ENCODE results near the gene LRRN3.

The LRRN3 gene

GRCh38 chr7:111080495-111081105 lies 10.3 kb upstream of the LRRN3 start:
- Histone ChIP-seq H3K36me3 (ENCODE audit: control insufficient read depth, insufficient read depth, low read length) (no peaks in the 10 kb centered on the region), H3K4ac (ENCODE audit: low read depth, low read length) (no peak overlapping the region), H3K79me1 (ENCODE audit: low read length) (no peaks in the 10 kb centered on the region), H4K5ac (ENCODE audit: low read length) (no peak overlapping the region), H3K27ac (ENCODE audit: low read depth, low read length) (no peak overlapping the region), H3K27me3 (ENCODE audit: insufficient read depth, low read length, poor library complexity) (no peaks in the 10 kb centered on the region), H3K18ac (ENCODE audit: low read length) (no peak overlapping the region), H3K79me2 (ENCODE audit: control insufficient read depth, insufficient read depth, low read length) (no peaks in the 10 kb centered on the region), H3K4me2 (ENCODE audit: low read length) (no peak overlapping the region), H3K9ac (ENCODE audit: low read length) (no peak overlapping the region), H4K8ac (ENCODE audit: low read depth, low read length) (no peak overlapping the region), H3K4me3 (ENCODE audit: low read length) (no peak overlapping the region), H2AK5ac (ENCODE audit: low read length) (no peak overlapping the region), H3K23ac (ENCODE audit: low read length) (no peak overlapping the region), H2BK5ac (ENCODE audit: low read length) (no peak overlapping the region), H2BK15ac (replicated peaks; ENCODE audit: low read depth) (no peak overlapping the region), H2BK120ac (ENCODE audit: low read depth, low read length) (no peak overlapping the region), H3K4me1 (ENCODE audit: control insufficient read depth, low read depth, low read length) (no peaks in the 10 kb centered on the region), H3K56ac (ENCODE audit: low read length) (no peak overlapping the region)
- DNase-seq: no peak
- WGBS (ENCODE audit: extremely low coverage, insufficient coverage, low lambda C conversion rate): no CpG with 5 or more reads among the region's 1 CpG

DNA sequence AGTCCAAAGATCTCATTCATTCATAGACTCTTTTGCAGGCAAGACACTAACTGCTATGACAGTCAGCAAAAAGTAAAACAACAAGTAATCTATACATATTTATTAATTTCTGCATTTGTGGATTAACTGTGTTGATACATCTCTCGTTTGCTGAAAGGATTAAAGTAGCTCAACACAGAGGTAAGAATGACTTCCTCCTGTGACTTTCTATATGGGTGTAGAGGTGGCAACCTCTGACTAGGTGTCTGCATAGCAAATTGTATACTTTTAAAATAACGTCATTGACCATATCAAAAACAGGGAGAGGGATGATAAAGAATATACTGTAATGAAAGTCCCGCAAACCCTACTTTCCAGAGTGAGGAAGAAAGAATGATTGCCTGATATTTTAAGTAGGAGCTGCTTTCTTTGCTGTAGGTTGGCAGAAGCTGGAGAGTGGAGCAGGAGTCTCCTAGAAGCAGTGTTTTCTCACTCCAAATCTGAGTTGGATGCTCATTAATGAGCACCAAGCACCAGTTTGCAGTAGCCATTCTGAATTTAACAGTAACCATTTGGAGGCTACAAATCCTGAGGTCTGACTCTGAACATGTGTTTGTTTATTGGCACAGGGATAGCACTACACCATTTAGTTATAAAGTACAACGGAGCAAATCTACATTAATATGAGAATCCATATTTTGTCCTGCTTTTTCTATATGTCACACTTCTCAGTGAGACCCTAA lies 9.2 kb upstream of the LRRN3 start:
- Histone ChIP-seq H2BK5ac (ENCODE audit: low read length) (no peak overlapping the region), H2BK120ac (ENCODE audit: low read depth, low read length) (no peak overlapping the region), H3K18ac (ENCODE audit: low read length) (no peak overlapping the region), H3K27me3 (ENCODE audit: insufficient read depth, low read length, poor library complexity) (no peaks in the 10 kb centered on the region), H3K36me3 (ENCODE audit: control insufficient read depth, insufficient read depth, low read length) (no peaks in the 10 kb centered on the region), H3K79me1 (ENCODE audit: low read length) (no peaks in the 10 kb centered on the region), H3K4me3 (ENCODE audit: low read length) (no peak overlapping the region), H3K23ac (ENCODE audit: low read length) (no peak overlapping the region), H2AK5ac (ENCODE audit: low read length) (no peak overlapping the region), H3K9ac (ENCODE audit: low read length) (no peak overlapping the region), H4K5ac (ENCODE audit: low read length) (no peak overlapping the region), H3K56ac (ENCODE audit: low read length) (no peak overlapping the region), H3K4me1 (ENCODE audit: control insufficient read depth, low read depth, low read length) (no peaks in the 10 kb centered on the region), H3K4ac (ENCODE audit: low read depth, low read length) (no peak overlapping the region), H2BK15ac (replicated peaks; ENCODE audit: low read depth) (no peak overlapping the region), H3K4me2 (ENCODE audit: low read length) (no peak overlapping the region), H4K8ac (ENCODE audit: low read depth, low read length) (no peak overlapping the region), H3K27ac (ENCODE audit: low read depth, low read length) (no peak overlapping the region), H3K79me2 (ENCODE audit: control insufficient read depth, insufficient read depth, low read length) (no peaks in the 10 kb centered on the region)
- no peak for DNase-seq
- WGBS (ENCODE audit: extremely low coverage, insufficient coverage, low lambda C conversion rate): no CpG with 5 or more reads among the region's 4 CpGs

DNA sequence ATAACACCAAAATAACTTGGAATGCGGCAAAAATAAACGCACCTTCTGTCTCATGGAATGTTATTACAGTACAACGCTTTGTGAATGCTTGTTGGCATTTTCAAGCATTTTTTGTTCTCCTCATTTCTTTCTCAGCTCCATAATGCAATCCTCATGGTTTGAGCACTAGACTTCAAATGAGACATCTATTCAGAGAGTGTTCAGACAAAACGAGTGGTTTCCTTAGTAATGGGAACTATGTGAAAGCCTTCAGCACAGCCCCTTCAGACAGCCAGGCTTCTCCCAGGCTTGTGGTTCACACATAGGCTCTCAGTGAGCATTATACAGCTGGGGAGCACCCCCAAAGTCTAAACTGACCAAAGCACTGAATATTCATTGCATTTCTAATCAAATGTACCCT lies 8.6 kb upstream of the LRRN3 start:
- Histone ChIP-seq H3K4me1 (ENCODE audit: control insufficient read depth, low read depth, low read length) (no peaks in the 10 kb centered on the region), H2BK5ac (ENCODE audit: low read length) (no peak overlapping the region), H3K4me2 (ENCODE audit: low read length) (no peak overlapping the region), H3K79me2 (ENCODE audit: control insufficient read depth, insufficient read depth, low read length) (no peaks in the 10 kb centered on the region), H3K4me3 (ENCODE audit: low read length) (no peak overlapping the region), H3K4ac (ENCODE audit: low read depth, low read length) (no peak overlapping the region), H3K18ac (ENCODE audit: low read length) (no peak overlapping the region), H4K8ac (ENCODE audit: low read depth, low read length) (no peak overlapping the region), H3K79me1 (ENCODE audit: low read length) (no peaks in the 10 kb centered on the region), H2BK120ac (ENCODE audit: low read depth, low read length) (no peak overlapping the region), H3K23ac (ENCODE audit: low read length) (no peak overlapping the region), H2BK15ac (replicated peaks; ENCODE audit: low read depth) (no peak overlapping the region), H2AK5ac (ENCODE audit: low read length) (no peak overlapping the region), H3K27me3 (ENCODE audit: insufficient read depth, low read length, poor library complexity) (no peaks in the 10 kb centered on the region), H3K36me3 (ENCODE audit: control insufficient read depth, insufficient read depth, low read length) (no peaks in the 10 kb centered on the region), H4K5ac (ENCODE audit: low read length) (no peak overlapping the region), H3K27ac (ENCODE audit: low read depth, low read length) (no peak overlapping the region), H3K9ac (ENCODE audit: low read length) (no peak overlapping the region), H3K56ac (ENCODE audit: low read length) (no peak overlapping the region)
- WGBS (ENCODE audit: extremely low coverage, insufficient coverage, low lambda C conversion rate): no CpG with 5 or more reads among the region's 4 CpGs
- no peak for DNase-seq

- WGBS (ENCODE audit: extremely low coverage, insufficient coverage, low lambda C conversion rate): no CpG with 5 or more reads among the region's 5 CpGs
- H3K9ac ChIP-seq (ENCODE audit: low read length): no peak overlapping the region
- H3K79me2 ChIP-seq (ENCODE audit: control insufficient read depth, insufficient read depth, low read length): no peaks in the 10 kb centered on the region
- H4K8ac ChIP-seq (ENCODE audit: low read depth, low read length): no peak overlapping the region
- no peaks in the 10 kb centered on the region for H3K27me3 ChIP-seq (ENCODE audit: insufficient read depth, low read length, poor library complexity)
- no peak overlapping the region for H3K4ac ChIP-seq (ENCODE audit: low read depth, low read length)
- no peak for DNase-seq
- H3K4me1 ChIP-seq (ENCODE audit: control insufficient read depth, low read depth, low read length): no peaks in the 10 kb centered on the region
- H3K56ac ChIP-seq (ENCODE audit: low read length): no peak overlapping the region
- no peak overlapping the region for H3K27ac ChIP-seq (ENCODE audit: low read depth, low read length)
- no peak overlapping the region for H3K23ac ChIP-seq (ENCODE audit: low read length)
- H3K4me2 ChIP-seq (ENCODE audit: low read length): no peak overlapping the region
- no peak overlapping the region for H2BK15ac ChIP-seq (replicated peaks; ENCODE audit: low read depth)
- H2AK5ac ChIP-seq (ENCODE audit: low read length): no peak overlapping the region
- no peak overlapping the region for H3K4me3 ChIP-seq (ENCODE audit: low read length)
- H3K36me3 ChIP-seq (ENCODE audit: control insufficient read depth, insufficient read depth, low read length): no peaks in the 10 kb centered on the region
- H3K18ac ChIP-seq (ENCODE audit: low read length): no peak overlapping the region
- H3K79me1 ChIP-seq (ENCODE audit: low read length): no peaks in the 10 kb centered on the region
- H2BK120ac ChIP-seq (ENCODE audit: low read depth, low read length): no peak overlapping the region
- H2BK5ac ChIP-seq (ENCODE audit: low read length): no peak overlapping the region
- H4K5ac ChIP-seq (ENCODE audit: low read length): no peak overlapping the region
Observed at GRCh38 chr7:111083413-111083812, 7.5 kb upstream of the LRRN3 start.

DNA sequence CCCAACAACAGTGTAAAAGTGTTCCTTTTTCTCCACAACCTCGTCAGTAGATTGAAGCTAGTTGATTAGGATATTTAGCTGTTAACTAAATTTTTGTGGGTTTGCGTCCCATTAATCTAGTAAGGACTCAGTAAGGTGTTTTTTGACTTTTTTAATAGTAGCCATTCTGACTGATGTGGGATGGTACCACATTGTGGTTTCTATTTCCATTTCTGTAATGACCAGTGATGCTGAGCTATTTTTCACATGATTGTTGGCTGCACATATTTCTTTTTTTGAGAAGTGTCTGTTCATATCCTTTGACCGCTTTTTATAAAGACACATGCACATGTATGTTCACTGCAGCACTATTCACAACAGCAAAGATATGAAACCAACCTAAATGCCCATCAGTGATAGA lies 5.6 kb upstream of the LRRN3 start:
- H2BK120ac ChIP-seq (ENCODE audit: low read depth, low read length): no peak overlapping the region
- H3K79me2 ChIP-seq (ENCODE audit: control insufficient read depth, insufficient read depth, low read length): no peaks in the 10 kb centered on the region
- no peak overlapping the region for H3K4ac ChIP-seq (ENCODE audit: low read depth, low read length)
- no peaks in the 10 kb centered on the region for H3K27me3 ChIP-seq (ENCODE audit: insufficient read depth, low read length, poor library complexity)
- DNase-seq: no peak
- no peaks in the 10 kb centered on the region for H3K4me1 ChIP-seq (ENCODE audit: control insufficient read depth, low read depth, low read length)
- H2AK5ac ChIP-seq (ENCODE audit: low read length): no peak overlapping the region
- H2BK15ac ChIP-seq (replicated peaks; ENCODE audit: low read depth): no peak overlapping the region
- H3K27ac ChIP-seq (ENCODE audit: low read depth, low read length): no peak overlapping the region
- H3K9ac ChIP-seq (ENCODE audit: low read length): no peak overlapping the region
- H3K79me1 ChIP-seq (ENCODE audit: low read length): no peaks in the 10 kb centered on the region
- no peak overlapping the region for H3K4me2 ChIP-seq (ENCODE audit: low read length)
- no peak overlapping the region for H4K5ac ChIP-seq (ENCODE audit: low read length)
- H3K18ac ChIP-seq (ENCODE audit: low read length): no peak overlapping the region
- no CpG with 5 or more reads among the region's 3 CpGs for WGBS (ENCODE audit: extremely low coverage, insufficient coverage, low lambda C conversion rate)
- H2BK5ac ChIP-seq (ENCODE audit: low read length): no peak overlapping the region
- no peaks in the 10 kb centered on the region for H3K36me3 ChIP-seq (ENCODE audit: control insufficient read depth, insufficient read depth, low read length)
- H3K4me3 ChIP-seq (ENCODE audit: low read length): no peak overlapping the region
- H4K8ac ChIP-seq (ENCODE audit: low read depth, low read length): no peak overlapping the region
- H3K56ac ChIP-seq (ENCODE audit: low read length): no peak overlapping the region
- no peak overlapping the region for H3K23ac ChIP-seq (ENCODE audit: low read length)

GRCh38 chr7:111086532-111086931 lies 4.4 kb upstream of the LRRN3 start:
- no CpG with 5 or more reads among the region's 2 CpGs for WGBS (ENCODE audit: extremely low coverage, insufficient coverage, low lambda C conversion rate)
- no peak overlapping the region for H3K23ac ChIP-seq (ENCODE audit: low read length)
- DNase-seq: no peak

More at GRCh38 chr7:111086532-111086931, 4.4 kb upstream of the LRRN3 start:
- H3K36me3 ChIP-seq (ENCODE audit: control insufficient read depth, insufficient read depth, low read length): no peaks in the 10 kb centered on the region
- H3K27ac ChIP-seq (ENCODE audit: low read depth, low read length): no peak overlapping the region
- H3K27me3 ChIP-seq (ENCODE audit: insufficient read depth, low read length, poor library complexity): no peaks in the 10 kb centered on the region
- H2BK5ac ChIP-seq (ENCODE audit: low read length): no peak overlapping the region
- no peak overlapping the region for H4K8ac ChIP-seq (ENCODE audit: low read depth, low read length)
- no peak overlapping the region for H3K9ac ChIP-seq (ENCODE audit: low read length)
- no peak overlapping the region for H3K56ac ChIP-seq (ENCODE audit: low read length)
- no peak overlapping the region for H3K18ac ChIP-seq (ENCODE audit: low read length)
- peaks cover 2% of the 10 kb centered on the region for H3K4me1 ChIP-seq (ENCODE audit: control insufficient read depth, low read depth, low read length)
- H2BK15ac ChIP-seq (replicated peaks; ENCODE audit: low read depth): no peak overlapping the region
- no peak overlapping the region for H4K5ac ChIP-seq (ENCODE audit: low read length)
- no peak overlapping the region for H3K4ac ChIP-seq (ENCODE audit: low read depth, low read length)
- H3K4me3 ChIP-seq (ENCODE audit: low read length): no peak overlapping the region
- H3K79me1 ChIP-seq (ENCODE audit: low read length): no peaks in the 10 kb centered on the region
- no peaks in the 10 kb centered on the region for H3K79me2 ChIP-seq (ENCODE audit: control insufficient read depth, insufficient read depth, low read length)
- no peak overlapping the region for H2BK120ac ChIP-seq (ENCODE audit: low read depth, low read length)
- H2AK5ac ChIP-seq (ENCODE audit: low read length): no peak overlapping the region
- no peak overlapping the region for H3K4me2 ChIP-seq (ENCODE audit: low read length)

Measured in mesendoderm (in vitro differentiated cells).